GM12865 (cell line): ENCODE data around the gene TDRD9.

Source experiments
- DNase-seq: peaks from one replicate; pipeline ENCODE4 v3.0.0; 2010; ENCODE audit warnings: low read depth
- H3K4me3 ChIP-seq: 2 replicates; pipeline ENCODE4 v1.5.1; 2011; ENCODE audit warnings: mild to moderate bottlenecking, low read depth, low read length, control low read depth
- CTCF ChIP-seq: IDR thresholded peaks from 2 replicates; pipeline ENCODE4 v1.5.1; 2011; ENCODE audit warnings: low read length, control low read depth, low read depth, inconsistent platforms; ENCODE audit not compliant: insufficient read depth; ENCODE audit errors: missing control alignments

Gene TDRD9

GRCh38 chr14:103943673-103944072, 15.4 kb downstream of the TDRD9 start:
- no peak for TF ChIP-seq CTCF
- DNase-seq, result no peak
- H3K4me3 ChIP-seq, result no peak overlapping the region

DNA sequence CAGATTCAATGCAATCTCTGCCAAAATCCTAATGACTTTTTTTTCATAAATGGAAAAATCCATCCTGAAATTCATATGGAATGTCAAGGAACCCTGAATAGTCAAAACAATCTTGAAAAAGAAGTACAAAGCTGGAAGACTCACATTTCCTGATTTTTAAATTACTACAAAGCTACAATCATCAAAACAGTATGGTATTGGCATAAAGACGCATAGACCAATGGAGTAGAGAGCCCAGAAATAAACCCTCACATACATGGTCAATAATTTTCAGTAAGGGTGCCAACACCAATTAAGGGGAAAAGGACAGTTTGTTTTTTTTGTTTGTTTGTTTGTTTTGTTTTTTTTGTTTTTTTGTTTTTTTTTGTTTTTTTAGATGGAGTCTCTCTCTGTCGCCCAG, 18.7 kb downstream of the TDRD9 start:
- no peak for TF ChIP-seq CTCF
- no peak for DNase-seq
- no peak overlapping the region for H3K4me3 ChIP-seq

DNA sequence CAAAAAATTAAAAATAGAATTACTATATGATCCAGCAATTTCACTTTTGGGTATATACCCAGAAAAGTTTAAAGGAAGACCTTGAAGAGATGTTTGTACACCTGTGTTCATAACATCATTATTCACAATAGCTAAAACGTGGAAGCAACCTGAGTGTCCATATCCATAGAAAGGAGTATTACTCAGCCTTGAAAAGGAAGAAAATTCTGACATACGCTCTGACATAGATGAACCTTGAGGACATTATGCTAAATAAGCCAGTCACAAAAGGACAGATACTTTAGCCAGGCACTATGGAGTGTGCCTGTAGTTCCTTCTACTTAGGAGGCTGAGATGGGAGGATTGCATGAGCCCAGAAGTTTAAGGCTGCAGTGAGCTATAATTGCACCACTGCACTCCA, 20.2 kb downstream of the TDRD9 start:
- DNase-seq, result no peak
- no peak overlapping the region for H3K4me3 ChIP-seq
- TF ChIP-seq CTCF, result no peak

DNA sequence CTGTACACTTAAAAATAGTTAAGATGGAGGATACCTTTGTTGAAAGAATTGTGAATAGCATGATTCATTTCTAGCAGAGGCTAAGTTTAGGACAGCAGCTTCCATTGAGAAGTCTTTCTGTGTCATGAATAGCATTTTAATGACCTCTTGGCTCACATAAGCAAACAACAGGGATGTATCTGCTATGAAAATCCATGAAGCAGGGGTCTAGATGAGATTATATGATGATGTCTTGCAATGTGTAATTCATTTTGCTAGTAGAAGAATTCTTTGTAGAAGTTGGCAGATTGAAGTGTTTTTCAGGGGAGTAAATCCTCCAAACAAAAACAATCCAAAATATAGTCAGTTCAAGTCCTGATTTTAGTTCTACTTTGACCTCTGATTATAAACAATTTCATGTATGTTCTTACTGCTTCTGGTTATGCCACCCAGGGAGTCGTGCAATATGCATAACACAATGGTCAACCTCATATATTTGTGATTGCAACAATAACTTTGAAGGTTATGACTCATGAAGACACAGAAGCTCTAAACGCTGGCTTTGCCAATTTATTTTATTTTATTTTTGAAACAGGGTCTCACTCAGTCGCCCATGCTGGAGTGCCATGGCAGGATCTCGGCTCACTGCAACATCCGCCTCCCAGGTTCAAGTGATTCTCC, 21.0 kb downstream of the TDRD9 start:
- no peak for TF ChIP-seq CTCF
- DNase-seq, result no peak

DNA sequence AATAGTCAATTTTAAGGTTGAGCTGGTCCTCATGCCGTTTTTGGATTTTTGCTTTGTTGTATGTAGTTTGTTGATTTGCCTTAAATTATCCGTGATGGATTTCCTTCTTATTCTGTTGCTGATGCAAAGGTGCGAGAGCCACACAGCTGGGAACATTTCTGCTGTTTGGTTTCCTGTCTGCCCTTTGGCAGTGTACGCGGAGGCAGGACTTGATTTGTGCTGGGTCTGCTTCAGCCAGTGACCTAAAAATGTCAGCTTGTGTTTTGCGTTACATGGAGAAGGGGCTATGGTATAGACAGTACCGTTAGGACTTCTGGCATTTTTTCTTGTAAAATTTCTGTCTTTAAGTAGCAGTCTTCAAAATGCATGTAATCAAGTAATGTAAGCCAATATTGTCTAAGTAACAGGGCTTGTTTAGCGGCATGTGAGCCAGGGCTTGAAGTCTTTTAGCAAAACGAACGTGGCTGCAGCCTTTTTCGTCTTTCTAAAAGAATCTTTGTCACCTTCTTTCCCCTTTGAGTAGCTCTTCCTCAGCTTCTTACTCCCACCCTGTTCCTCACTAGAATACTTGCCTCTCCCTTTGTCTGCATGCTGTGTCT, 32.3 kb downstream of the TDRD9 start:
- no peak overlapping the region for H3K4me3 ChIP-seq
- no peak for TF ChIP-seq CTCF
- DNase-seq, result no peak

More for the DNA sequence above, 21.0 kb downstream of the TDRD9 start:
- no peak overlapping the region for H3K4me3 ChIP-seq

GRCh38 chr14:103961928-103962578, 33.8 kb downstream of the TDRD9 start:
- TF ChIP-seq CTCF, result no peak
- no peak overlapping the region for H3K4me3 ChIP-seq
- no peak for DNase-seq
